ENCODE data around the gene CHN2.

CHN2 gene

GRCh38 chr7:29364661-29365060, 170.1 kb downstream of the CHN2 start:
- DNase-seq (ENCODE audit: low spot score) = no peak

- no peak for DNase-seq (ENCODE audit: low spot score)
Observed at GRCh38 chr7:29365423-29365822, 170.8 kb downstream of the CHN2 start.

GRCh38 chr7:29367784-29368183, 173.2 kb downstream of the CHN2 start:
- DNase-seq (ENCODE audit: low spot score) = no peak

GRCh38 chr7:29369909-29370488, 175.4 kb downstream of the CHN2 start:
- DNase-seq (ENCODE audit: low spot score) = no peak

GRCh38 chr7:29370531-29371314, 176.1 kb downstream of the CHN2 start:
- DNase-seq (ENCODE audit: low spot score) = no peak

GRCh38 chr7:29371472-29371871, 176.9 kb downstream of the CHN2 start:
- no peak for DNase-seq (ENCODE audit: low spot score)

- DNase-seq (ENCODE audit: low spot score) = no peak
Observed at GRCh38 chr7:29372351-29373090, 177.9 kb downstream of the CHN2 start.

GRCh38 chr7:29375641-29376562, 181.3 kb downstream of the CHN2 start:
- DNase-seq (ENCODE audit: low spot score) = no peak

GRCh38 chr7:29377718-29378117, 183.1 kb downstream of the CHN2 start:
- DNase-seq (ENCODE audit: low spot score) = no peak

GRCh38 chr7:29379551-29379950, 185.0 kb downstream of the CHN2 start:
- DNase-seq (ENCODE audit: low spot score) = no peak

GRCh38 chr7:29381206-29382094, 186.9 kb downstream of the CHN2 start:
- no peak for DNase-seq (ENCODE audit: low spot score)

GRCh38 chr7:29384277-29384676, 189.7 kb downstream of the CHN2 start:
- no peak for DNase-seq (ENCODE audit: low spot score)

GRCh38 chr7:29385214-29385814, 190.7 kb downstream of the CHN2 start:
- DNase-seq (ENCODE audit: low spot score) = no peak

GRCh38 chr7:29386196-29386765, 191.7 kb downstream of the CHN2 start:
- DNase-seq (ENCODE audit: low spot score) = no peak

GRCh38 chr7:29391262-29391661, 196.7 kb downstream of the CHN2 start:
- DNase-seq (ENCODE audit: low spot score) = no peak

- DNase-seq (ENCODE audit: low spot score) = no peak
Observed at GRCh38 chr7:29394321-29394720, 199.7 kb downstream of the CHN2 start.

GRCh38 chr7:29396563-29396962, 202.0 kb downstream of the CHN2 start:
- DNase-seq (ENCODE audit: low spot score) = no peak

- no peak for DNase-seq (ENCODE audit: low spot score)
Observed at GRCh38 chr7:29397398-29397797, 202.8 kb downstream of the CHN2 start.

GRCh38 chr7:29398011-29398410, 203.4 kb downstream of the CHN2 start:
- no peak for DNase-seq (ENCODE audit: low spot score)

- no peak for DNase-seq (ENCODE audit: low spot score)
Observed at GRCh38 chr7:29400437-29400836, 205.9 kb downstream of the CHN2 start.

Data from GM03348 (cell line).